H9 (cell line): ENCODE measurements around the gene CHD1. TPM values are rescaled to one million over a fixed set of nuclear protein-coding genes. Genes with fewer than 3 reads are reported as not detected.
A peak's percentile ranks its signal among the peaks of the same experiment; 100 is the strongest.

Experiments
- DNase-seq: peaks from one replicate; pipeline ENCODE4 v3.0.0-alpha.2; 2017
- H2AFZ ChIP-seq: one replicate; pipeline ENCODE4 v1.6.1; 2013; ENCODE audit warnings: mild to moderate bottlenecking, low read length, control low read depth, moderate library complexity
- H2AK5ac ChIP-seq: 2 replicates; pipeline ENCODE4 v1.6.1; 2013; ENCODE audit warnings: low read length, control low read depth, mixed read lengths; ENCODE audit not compliant: insufficient read length
- H2BK120ac ChIP-seq: one replicate; pipeline ENCODE4 v1.6.1; 2013; ENCODE audit warnings: low read depth, mild to moderate bottlenecking, low read length, control low read depth, inconsistent platforms; ENCODE audit not compliant: poor library complexity, severe bottlenecking
- H2BK12ac ChIP-seq: 2 replicates; pipeline ENCODE4 v1.6.1; 2013; ENCODE audit warnings: low read length, control low read depth, mixed read lengths, low read depth; ENCODE audit not compliant: insufficient read length
- H2BK15ac ChIP-seq: 2 replicates; pipeline ENCODE4 v1.6.1; 2013; ENCODE audit warnings: low read depth, low read length, control low read depth
- H2BK20ac ChIP-seq: one replicate; pipeline ENCODE4 v1.6.1; 2013; ENCODE audit warnings: low read depth, mild to moderate bottlenecking, low read length, control low read depth, inconsistent platforms; ENCODE audit not compliant: poor library complexity, severe bottlenecking
- H2BK5ac ChIP-seq: 2 replicates; pipeline ENCODE4 v1.6.1; 2013; ENCODE audit warnings: low read length, control low read depth, mixed read lengths; ENCODE audit not compliant: insufficient read length
- H3K14ac ChIP-seq: 2 replicates; pipeline ENCODE4 v1.6.1; 2013; ENCODE audit warnings: low read length, control low read depth; ENCODE audit not compliant: insufficient read depth
- H3K18ac ChIP-seq: 2 replicates; pipeline ENCODE4 v1.6.1; 2013; ENCODE audit warnings: low read depth, mild to moderate bottlenecking, mixed read lengths, low read length, control low read depth; ENCODE audit not compliant: insufficient read length
- H3K23ac ChIP-seq: 2 replicates; pipeline ENCODE4 v1.6.1; 2013; ENCODE audit warnings: low read length, control low read depth, mixed read lengths, low read depth; ENCODE audit not compliant: insufficient read length
- H3K23me2 ChIP-seq: 2 replicates; pipeline ENCODE4 v1.6.1; 2013; ENCODE audit warnings: low read depth, mild to moderate bottlenecking, mixed read lengths, low read length, control low read depth; ENCODE audit not compliant: insufficient read length, poor library complexity, severe bottlenecking
- H3K27ac ChIP-seq: 2 replicates; pipeline ENCODE4 v1.5.1; 2013; ENCODE audit warnings: low read length, control low read depth, mixed read lengths, low read depth; ENCODE audit not compliant: insufficient read length
- H3K27me3 ChIP-seq: 2 replicates; pipeline ENCODE4 v1.6.1; 2013; ENCODE audit warnings: low read length, control low read depth, inconsistent platforms; ENCODE audit not compliant: insufficient read depth
- H3K4ac ChIP-seq: 2 replicates; pipeline ENCODE4 v1.6.1; 2013; ENCODE audit warnings: low read depth, mild to moderate bottlenecking, control low read depth, inconsistent platforms, low read length, moderate library complexity
- H3K4me1 ChIP-seq: 2 replicates; pipeline ENCODE4 v1.6.1; 2013; ENCODE audit warnings: low read length, control low read depth, inconsistent platforms; ENCODE audit not compliant: insufficient read depth
- H3K4me2 ChIP-seq: 2 replicates; pipeline ENCODE4 v1.6.1; 2013; ENCODE audit warnings: low read length, control low read depth, mixed read lengths; ENCODE audit not compliant: insufficient read length, insufficient read depth
- H3K56ac ChIP-seq: 2 replicates; pipeline ENCODE4 v1.6.1; 2013; ENCODE audit warnings: low read depth, mild to moderate bottlenecking, mixed read lengths, low read length, control low read depth; ENCODE audit not compliant: insufficient read length
- H3K79me1 ChIP-seq: 2 replicates; pipeline ENCODE4 v1.6.1; 2013; ENCODE audit warnings: low read depth, mild to moderate bottlenecking, moderate library complexity, low read length, control low read depth, inconsistent platforms; ENCODE audit not compliant: insufficient read depth, poor library complexity, severe bottlenecking
- H3K79me2 ChIP-seq: 2 replicates; pipeline ENCODE4 v1.6.1; 2013; ENCODE audit warnings: low read length, control low read depth, inconsistent platforms; ENCODE audit not compliant: insufficient read depth
- H3K9ac ChIP-seq: 2 replicates; pipeline ENCODE4 v1.6.1; 2013; ENCODE audit warnings: low read length, control low read depth, mixed read lengths; ENCODE audit not compliant: insufficient read length; ENCODE audit errors: extremely low read depth
- H3K9me3 ChIP-seq: one replicate; pipeline ENCODE4 v1.6.1; 2013; ENCODE audit warnings: low read depth, low read length, inconsistent platforms; ENCODE audit not compliant: control insufficient read depth
- H3T11ph ChIP-seq: one replicate; pipeline ENCODE4 v1.6.1; 2013; ENCODE audit warnings: mild to moderate bottlenecking, low read length, control low read depth, inconsistent platforms
- H4K20me1 ChIP-seq: one replicate; pipeline ENCODE4 v1.6.1; 2013; ENCODE audit not compliant: control insufficient read depth, insufficient read length, insufficient read depth
- H4K5ac ChIP-seq: 2 replicates; pipeline ENCODE4 v1.6.1; 2013; ENCODE audit warnings: low read depth, mild to moderate bottlenecking, mixed read lengths, low read length, control low read depth; ENCODE audit not compliant: insufficient read length
- H4K8ac ChIP-seq: replicated peaks from 2 replicates; pipeline ENCODE4 v1.6.1; 2013; ENCODE audit warnings: low read length, control low read depth, mixed read lengths, low read depth; ENCODE audit not compliant: insufficient read length
- H4K91ac ChIP-seq: 2 replicates; pipeline ENCODE4 v1.6.1; 2013; ENCODE audit warnings: low read depth, mild to moderate bottlenecking, moderate library complexity, mixed read lengths, low read length, control low read depth; ENCODE audit not compliant: insufficient read length
- H3K27ac Mint-ChIP-seq, 3 experiments: 2 replicates in 2 of 3; 3 replicates in 1 of 3; pipeline ENCODE4 v1.8.0; 2020 to 2021; ENCODE audit warnings: mixed read lengths in 3 of 3, mild to moderate bottlenecking in 1 of 3, moderate library complexity in 1 of 3
- H3K27me3 Mint-ChIP-seq: 2 replicates; pipeline ENCODE4 v1.8.0; 2021; ENCODE audit warnings: low read depth, mild to moderate bottlenecking, moderate library complexity, mixed read lengths
- H3K36me3 Mint-ChIP-seq, 3 experiments: 2 replicates in 2 of 3; 3 replicates in 1 of 3; pipeline ENCODE4 v1.8.0; 2020 to 2021; ENCODE audit warnings: low read depth in 3 of 3, mixed read lengths in 3 of 3; ENCODE audit not compliant: insufficient read depth in 1 of 3
- H3K4me1 Mint-ChIP-seq, 2 experiments: 2 replicates each; pipeline ENCODE4 v1.8.0; 2020; ENCODE audit warnings: mixed read lengths in 2 of 2
- H3K4me3 Mint-ChIP-seq, 2 experiments: 2 replicates in 1 of 2; 3 replicates in 1 of 2; pipeline ENCODE4 v1.8.0; 2020 to 2021; ENCODE audit warnings: mild to moderate bottlenecking in 2 of 2, mixed read lengths in 2 of 2, moderate library complexity in 1 of 2
- H3K9me3 Mint-ChIP-seq, 2 experiments: 2 replicates in 1 of 2; 3 replicates in 1 of 2; pipeline ENCODE4 v1.8.0; 2020; ENCODE audit warnings: mild to moderate bottlenecking in 2 of 2, mixed read lengths in 2 of 2, moderate library complexity in 1 of 2
- CTCF ChIP-seq: fragments of 200-600 bp; sonication (generic); conservative IDR thresholded peaks from 3 replicates; pipeline ENCODE4 v1.8.0; 2021; ENCODE audit warnings: antibody characterized with exemption, mild to moderate bottlenecking
- WGBS: extraction: QIAGEN DNeasy Blood & Tissue Kit; methylation state at CpG from one replicate; pipeline ENCODE4 v1.1.7; 2013; ENCODE audit warnings: missing lambda C conversion rate, low lambda C conversion rate, mixed read lengths; ENCODE audit not compliant: insufficient read length; ENCODE audit errors: extremely low coverage; 5-methylcytosine and 5-hydroxymethylcytosine counted together
- total RNA-seq: library from RNA; stranded (reverse); gene quantifications from 2 replicates; pipeline ENCODE4 v1.2.1, GENCODE V29; 2021

Gene CHD1
- total RNA-seq, 1 experiment from 2014 or later = 62.7 TPM

DNA sequence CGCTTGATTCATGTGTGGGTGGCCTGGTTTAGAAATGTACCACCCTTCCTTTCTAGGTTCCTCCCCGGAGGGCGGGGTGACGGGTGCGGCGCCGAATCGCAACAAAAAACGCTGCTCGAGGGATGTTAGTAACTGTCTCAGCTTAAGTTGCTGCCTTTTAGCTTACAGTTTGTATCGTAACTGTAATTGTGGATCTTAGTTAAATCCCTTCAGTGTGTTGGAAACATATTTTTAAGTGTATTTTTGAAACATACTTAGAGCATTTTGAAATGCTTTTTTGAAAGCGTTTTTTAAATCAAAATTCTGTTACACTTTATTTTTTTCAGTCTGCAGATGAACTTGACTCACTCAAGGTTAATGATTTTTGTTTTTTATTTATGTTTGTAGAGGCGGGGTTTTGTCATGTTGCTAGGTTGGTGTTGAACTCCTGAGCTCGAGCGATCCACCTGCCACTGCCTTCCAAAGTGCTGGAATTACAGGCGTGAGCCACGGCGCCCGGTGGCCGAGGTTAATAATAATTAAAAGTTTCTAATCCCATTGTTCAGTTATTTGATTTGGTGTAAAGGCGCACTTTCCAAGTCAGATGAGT lies 997 bp upstream of the CHD1 start:
- no peak for TF ChIP-seq CTCF
- Histone ChIP-seq H3K27ac (no peak overlapping the region), H2BK5ac (no peak overlapping the region), H3K9me3 (no peaks in the 10 kb centered on the region), H3K79me2 (peaks cover 11% of the 10 kb centered on the region; the same call in 1 of the 2 replicates), H3K18ac (no peak overlapping the region), H2AFZ (no peak overlapping the region), H3K56ac (no peak overlapping the region), H4K5ac (no peak overlapping the region), H2AK5ac (no peak overlapping the region), H2BK12ac (no peak overlapping the region), H3K4ac (no peak overlapping the region), H3K79me1 (no peaks in the 10 kb centered on the region), H4K91ac (no peak overlapping the region), H2BK120ac (no peak overlapping the region), H3K27me3 (no peaks in the 10 kb centered on the region), H3K23me2 (peaks cover 8% of the 10 kb centered on the region), H2BK20ac (no peak overlapping the region), H3K4me1 (no peaks in the 10 kb centered on the region), H4K8ac (no peak overlapping the region), H3T11ph (no peak overlapping the region), H2BK15ac (no peak overlapping the region), H3K4me2 (peak overlapping the region; percentile 57), H3K14ac (no peak overlapping the region), H3K9ac (peak overlapping the region; percentile 62), H4K20me1 (no peaks in the 10 kb centered on the region), H3K23ac (no peak overlapping the region)
- peak overlapping the region; percentile 87 to 92 for H3K4me3 Mint-ChIP-seq
- no peaks in the 10 kb centered on the region for H3K27me3 Mint-ChIP-seq
- no peak for DNase-seq
- H3K4me1 Mint-ChIP-seq = peaks cover 18 to 28% of the 10 kb centered on the region in 2 experiments
- peak overlapping the region; percentile 99 for H3K27ac Mint-ChIP-seq
- H3K9me3 Mint-ChIP-seq = no peaks in the 10 kb centered on the region
- H3K36me3 Mint-ChIP-seq = peaks cover 3 to 14% (median 12%) of the 10 kb centered on the region in 3 experiments; a peak in 5 of 7 replicates
- WGBS = no CpG with 5 or more reads among the region's 21 CpGs
